Measurements from ENCODE around the gene TTLL11. TPM values are rescaled to one million over a fixed set of nuclear protein-coding genes. Genes with fewer than 3 reads are reported as not detected.

TTLL11 gene
- total RNA-seq, 1 experiment from 2014 or later, result 1.5 TPM

GRCh38 chr9:122096620-122097415, 3.7 kb upstream of the TTLL11 start:
- H3K36me3 Mint-ChIP-seq (ENCODE audit: insufficient read depth in 1 of 3, low read depth in 3 of 3), result 0 out of 7 replicates have a peak, but pooled peaks cover 0 to 1% (median 0%) of the 10 kb centered on the region in 3 experiments
- Histone ChIP-seq H3K56ac (ENCODE audit: insufficient read length, low read depth, low read length) (no peak overlapping the region), H3K27ac (ENCODE audit: insufficient read length, low read depth, low read length) (no peak overlapping the region), H2AK5ac (ENCODE audit: insufficient read length, low read length) (no peak overlapping the region), H4K91ac (ENCODE audit: insufficient read length, low read depth, low read length) (no peak overlapping the region), H3K79me1 (ENCODE audit: insufficient read depth, low read depth, low read length, poor library complexity, severe bottlenecking) (no peaks in the 10 kb centered on the region), H2BK12ac (ENCODE audit: insufficient read length, low read depth, low read length) (no peak overlapping the region), H4K20me1 (ENCODE audit: control insufficient read depth, insufficient read depth, insufficient read length) (peaks cover 2% of the 10 kb centered on the region), H2BK20ac (ENCODE audit: low read depth, low read length, poor library complexity, severe bottlenecking) (no peak overlapping the region), H4K8ac (replicated peaks; ENCODE audit: insufficient read length, low read depth, low read length) (no peak overlapping the region), H3K14ac (ENCODE audit: insufficient read depth, low read length) (no peak overlapping the region), H3T11ph (ENCODE audit: low read length) (no peak overlapping the region), H2AFZ (ENCODE audit: low read length) (no peak overlapping the region), H3K4me2 (ENCODE audit: insufficient read depth, insufficient read length, low read length) (no peak overlapping the region), H3K9ac (ENCODE audit: extremely low read depth, insufficient read length, low read length) (no peak overlapping the region), H3K23ac (ENCODE audit: insufficient read length, low read depth, low read length) (no peak overlapping the region), H3K9me3 (ENCODE audit: control insufficient read depth, low read depth, low read length) (no peaks in the 10 kb centered on the region), H3K27me3 (ENCODE audit: insufficient read depth, low read length) (no peaks in the 10 kb centered on the region; the same call in 1 of the 2 replicates), H4K5ac (ENCODE audit: insufficient read length, low read depth, low read length) (no peak overlapping the region), H3K79me2 (ENCODE audit: insufficient read depth, low read length) (no peaks in the 10 kb centered on the region), H3K4me1 (ENCODE audit: insufficient read depth, low read length) (no peaks in the 10 kb centered on the region), H3K18ac (ENCODE audit: insufficient read length, low read depth, low read length) (no peak overlapping the region), H2BK120ac (ENCODE audit: low read depth, low read length, poor library complexity, severe bottlenecking) (no peak overlapping the region), H3K23me2 (ENCODE audit: insufficient read length, low read depth, low read length, poor library complexity, severe bottlenecking) (peaks cover 13% of the 10 kb centered on the region), H2BK5ac (ENCODE audit: insufficient read length, low read length) (no peak overlapping the region), H3K4ac (ENCODE audit: low read depth, low read length) (no peak overlapping the region), H2BK15ac (ENCODE audit: low read depth, low read length) (no peak overlapping the region)
- no peak for TF ChIP-seq CTCF (conservative IDR thresholded peaks at IDR 0.05)
- no CpG with 5 or more reads among the region's 4 CpGs for WGBS (ENCODE audit: extremely low coverage, insufficient read length, low lambda C conversion rate)
- peaks cover 9 to 14% of the 10 kb centered on the region in 2 experiments for H3K4me1 Mint-ChIP-seq
- H3K4me3 Mint-ChIP-seq, result no peak overlapping the region
- H3K27me3 Mint-ChIP-seq (ENCODE audit: low read depth), result peaks cover 36% of the 10 kb centered on the region
- H3K9me3 Mint-ChIP-seq, result peaks cover 0 to 2% of the 10 kb centered on the region in 2 experiments; a peak in 2 of 5 replicates
- no peak for DNase-seq
- no peak overlapping the region for H3K27ac Mint-ChIP-seq

All from H9 (cell line).